Measurements from ENCODE around the gene GLI2. TPM values are rescaled to one million over a fixed set of nuclear protein-coding genes. Genes with fewer than 3 reads are reported as not detected.

The GLI2 gene
- total and polyA plus RNA-seq, 2 donors (not counting 1 experiment from before 2014, with no cell fraction given), result 2.8 to 3.3 TPM

- Histone ChIP-seq H2AFZ (ENCODE audit: low read length) (peak overlapping the region; percentile 45), H3K79me2 (ENCODE audit: control insufficient read depth, insufficient read depth, low read length) (no peaks in the 10 kb centered on the region), H4K20me1 (ENCODE audit: control insufficient read depth, extremely low read depth, insufficient read depth, low read length) (no peaks in the 10 kb centered on the region), H3K9ac (ENCODE audit: insufficient read depth, low read length) (no peak overlapping the region), H3K4me2 (ENCODE audit: extremely low read depth, insufficient read depth, low read length) (peak overlapping the region; percentile 49), H3K36me3 (ENCODE audit: control insufficient read depth, insufficient read depth, low read length) (no peaks in the 10 kb centered on the region), H3K27ac (ENCODE audit: insufficient read depth, low read length) (no peak overlapping the region), H3K9me3 (ENCODE audit: control insufficient read depth, insufficient read depth, low read depth, low read length) (no peaks in the 10 kb centered on the region), H3K27me3 (ENCODE audit: control insufficient read depth, insufficient read depth, low read length) (no peaks in the 10 kb centered on the region), H3K4me3 (replicated peaks in 1 of 4; ENCODE audit: control extremely low read depth in 1 of 4, insufficient read depth in 1 of 4, low read depth in 3 of 4, low read length in 4 of 4) (peak overlapping the region in 1 of 4 experiments; percentile 6), H3K4me1 (ENCODE audit: control insufficient read depth, extremely low read depth, insufficient read depth, low read length) (peaks cover 4% of the 10 kb centered on the region)
- TF ChIP-seq CTCF (conservative IDR thresholded peaks at IDR 0.05 in 1 of 2, IDR thresholded peaks at IDR 0.05 in 1 of 2; ENCODE audit: low read depth in 1 of 2, low read length in 2 of 2) (no peak), EZH2 (IDR thresholded peaks at IDR 0.05; ENCODE audit: low read length, missing control alignments) (no peak)
- peak; percentile 82 to 89 for DNase-seq (ENCODE audit: low read depth in 2 of 2)
Observed at GRCh38 chr2:120729406-120730399, 6.0 kb upstream of the GLI2 start.

GRCh38 chr2:120731175-120731574 lies 4.5 kb upstream of the GLI2 start:
- Histone ChIP-seq H3K27me3 (ENCODE audit: control insufficient read depth, insufficient read depth, low read length) (no peaks in the 10 kb centered on the region), H3K79me2 (ENCODE audit: control insufficient read depth, insufficient read depth, low read length) (no peaks in the 10 kb centered on the region), H2AFZ (ENCODE audit: low read length) (no peak overlapping the region), H3K4me1 (ENCODE audit: control insufficient read depth, extremely low read depth, insufficient read depth, low read length) (peaks cover 9% of the 10 kb centered on the region), H3K36me3 (ENCODE audit: control insufficient read depth, insufficient read depth, low read length) (no peaks in the 10 kb centered on the region), H3K4me3 (replicated peaks in 1 of 4; ENCODE audit: control extremely low read depth in 1 of 4, insufficient read depth in 1 of 4, low read depth in 3 of 4, low read length in 4 of 4) (no peak overlapping the region), H3K4me2 (ENCODE audit: extremely low read depth, insufficient read depth, low read length) (no peak overlapping the region), H4K20me1 (ENCODE audit: control insufficient read depth, extremely low read depth, insufficient read depth, low read length) (no peaks in the 10 kb centered on the region), H3K9me3 (ENCODE audit: control insufficient read depth, insufficient read depth, low read depth, low read length) (no peaks in the 10 kb centered on the region), H3K27ac (ENCODE audit: insufficient read depth, low read length) (no peak overlapping the region), H3K9ac (ENCODE audit: insufficient read depth, low read length) (no peak overlapping the region)
- TF ChIP-seq CTCF (conservative IDR thresholded peaks at IDR 0.05 in 1 of 2, IDR thresholded peaks at IDR 0.05 in 1 of 2; ENCODE audit: low read depth in 1 of 2, low read length in 2 of 2), result no peak
- no peak for TF ChIP-seq EZH2 (IDR thresholded peaks at IDR 0.05; ENCODE audit: low read length, missing control alignments)
- DNase-seq (ENCODE audit: low read depth in 2 of 2), result no peak

- no peak for DNase-seq (ENCODE audit: low read depth in 2 of 2)
- peaks cover 9% of the 10 kb centered on the region for H3K4me1 ChIP-seq (ENCODE audit: control insufficient read depth, extremely low read depth, insufficient read depth, low read length)
- H3K27me3 ChIP-seq (ENCODE audit: control insufficient read depth, insufficient read depth, low read length), result no peaks in the 10 kb centered on the region
- no peaks in the 10 kb centered on the region for H4K20me1 ChIP-seq (ENCODE audit: control insufficient read depth, extremely low read depth, insufficient read depth, low read length)
- H3K27ac ChIP-seq (ENCODE audit: insufficient read depth, low read length), result no peak overlapping the region
- H3K9ac ChIP-seq (ENCODE audit: insufficient read depth, low read length), result no peak overlapping the region
- H2AFZ ChIP-seq (ENCODE audit: low read length), result no peak overlapping the region
- H3K4me3 ChIP-seq (replicated peaks in 1 of 4; ENCODE audit: control extremely low read depth in 1 of 4, insufficient read depth in 1 of 4, low read depth in 3 of 4, low read length in 4 of 4), result no peak overlapping the region
- no peak overlapping the region for H3K4me2 ChIP-seq (ENCODE audit: extremely low read depth, insufficient read depth, low read length)
- TF ChIP-seq CTCF (conservative IDR thresholded peaks at IDR 0.05 in 1 of 2, IDR thresholded peaks at IDR 0.05 in 1 of 2; ENCODE audit: low read depth in 1 of 2, low read length in 2 of 2), result no peak
- no peak for TF ChIP-seq EZH2 (IDR thresholded peaks at IDR 0.05; ENCODE audit: low read length, missing control alignments)
- H3K36me3 ChIP-seq (ENCODE audit: control insufficient read depth, insufficient read depth, low read length), result no peaks in the 10 kb centered on the region
- H3K79me2 ChIP-seq (ENCODE audit: control insufficient read depth, insufficient read depth, low read length), result peaks cover 7% of the 10 kb centered on the region
- H3K9me3 ChIP-seq (ENCODE audit: control insufficient read depth, insufficient read depth, low read depth, low read length), result no peaks in the 10 kb centered on the region
Observed at GRCh38 chr2:120732506-120733237, 3.0 kb upstream of the GLI2 start.

Measured in fibroblast of lung (primary cell).